ENCODE results near the gene VRK2.

- no peak for TF ChIP-seq POLR2A (IDR thresholded peaks at IDR 0.05)
- TF ChIP-seq, protein P1, sequence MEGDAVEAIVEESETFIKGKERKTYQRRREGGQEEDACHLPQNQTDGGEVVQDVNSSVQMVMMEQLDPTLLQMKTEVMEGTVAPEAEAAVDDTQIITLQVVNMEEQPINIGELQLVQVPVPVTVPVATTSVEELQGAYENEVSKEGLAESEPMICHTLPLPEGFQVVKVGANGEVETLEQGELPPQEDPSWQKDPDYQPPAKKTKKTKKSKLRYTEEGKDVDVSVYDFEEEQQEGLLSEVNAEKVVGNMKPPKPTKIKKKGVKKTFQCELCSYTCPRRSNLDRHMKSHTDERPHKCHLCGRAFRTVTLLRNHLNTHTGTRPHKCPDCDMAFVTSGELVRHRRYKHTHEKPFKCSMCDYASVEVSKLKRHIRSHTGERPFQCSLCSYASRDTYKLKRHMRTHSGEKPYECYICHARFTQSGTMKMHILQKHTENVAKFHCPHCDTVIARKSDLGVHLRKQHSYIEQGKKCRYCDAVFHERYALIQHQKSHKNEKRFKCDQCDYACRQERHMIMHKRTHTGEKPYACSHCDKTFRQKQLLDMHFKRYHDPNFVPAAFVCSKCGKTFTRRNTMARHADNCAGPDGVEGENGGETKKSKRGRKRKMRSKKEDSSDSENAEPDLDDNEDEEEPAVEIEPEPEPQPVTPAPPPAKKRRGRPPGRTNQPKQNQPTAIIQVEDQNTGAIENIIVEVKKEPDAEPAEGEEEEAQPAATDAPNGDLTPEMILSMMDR (IDR thresholded peaks at IDR 0.05): no peak
Measured at GRCh38 chr2:58030771-58031170, 15.8 kb upstream of the VRK2 start.
